Ammon's horn (tissue), 1 donor: ENCODE data around the gene COL27A1.
A peak's percentile ranks its signal among the peaks of the same experiment; 100 is the strongest.

Source experiments
- DNase-seq: peaks from one replicate; pipeline ENCODE4 v3.0.0-alpha.2; 2016; ENCODE audit warnings: low spot score

The COL27A1 gene

DNA sequence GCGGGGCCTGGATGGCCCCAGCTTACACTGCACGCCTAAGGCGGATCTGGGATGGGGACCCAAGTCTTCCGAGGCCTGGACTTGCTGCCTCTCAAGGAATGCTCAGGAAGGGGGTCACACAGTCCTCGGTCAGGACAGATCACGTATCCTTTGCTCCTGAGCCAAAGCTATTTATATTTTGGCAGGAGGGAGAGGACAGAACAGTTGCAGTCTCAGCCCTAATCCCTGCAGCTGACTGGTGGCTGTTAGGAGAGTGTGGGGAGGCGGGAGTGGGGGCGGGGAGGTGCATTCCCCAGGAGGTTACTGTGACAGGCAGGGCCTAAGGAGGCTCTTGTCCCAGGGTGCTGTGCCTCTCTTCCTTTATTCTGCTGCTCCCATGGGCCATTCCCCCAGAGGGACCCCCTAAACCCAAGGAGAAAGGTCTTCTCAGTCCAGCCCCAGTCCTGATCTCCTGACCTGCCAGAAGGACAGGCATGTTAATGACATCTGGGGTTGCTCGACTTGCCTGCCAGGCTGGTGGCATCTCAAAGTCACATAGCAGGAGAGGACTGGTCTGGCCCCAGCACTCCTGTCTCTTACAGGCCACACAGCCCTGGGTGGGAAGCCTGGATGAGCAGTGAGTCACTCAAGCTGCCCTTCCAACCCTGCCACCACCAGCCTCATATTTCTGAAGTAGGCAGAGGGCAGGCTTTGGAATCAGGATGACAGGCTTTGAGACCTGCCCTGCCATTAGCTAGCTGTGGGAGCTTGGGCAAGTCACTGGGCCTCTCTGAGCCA lies 51.9 kb downstream of the COL27A1 start:
- peak; percentile 30 for DNase-seq

DNA sequence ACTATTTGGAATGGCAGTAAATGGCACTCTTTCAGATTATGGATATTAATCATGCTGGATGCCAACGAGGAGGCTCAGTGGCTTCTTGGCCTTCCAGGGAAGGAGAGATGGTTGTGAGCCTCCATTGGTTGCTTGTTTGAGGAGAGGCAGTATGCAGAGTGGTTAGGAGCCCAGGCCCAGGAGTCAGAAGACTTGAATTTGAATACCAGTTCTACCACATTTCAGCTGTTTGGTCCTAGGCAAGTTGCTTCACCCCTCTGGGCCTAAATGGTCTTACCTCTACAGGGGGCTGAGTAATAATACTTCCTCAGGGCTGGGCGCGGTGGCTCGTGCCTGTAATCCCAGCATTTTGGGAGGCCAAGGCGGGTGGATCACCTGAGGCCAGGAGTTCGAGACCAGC lies 52.5 kb downstream of the COL27A1 start:
- no peak for DNase-seq

DNA sequence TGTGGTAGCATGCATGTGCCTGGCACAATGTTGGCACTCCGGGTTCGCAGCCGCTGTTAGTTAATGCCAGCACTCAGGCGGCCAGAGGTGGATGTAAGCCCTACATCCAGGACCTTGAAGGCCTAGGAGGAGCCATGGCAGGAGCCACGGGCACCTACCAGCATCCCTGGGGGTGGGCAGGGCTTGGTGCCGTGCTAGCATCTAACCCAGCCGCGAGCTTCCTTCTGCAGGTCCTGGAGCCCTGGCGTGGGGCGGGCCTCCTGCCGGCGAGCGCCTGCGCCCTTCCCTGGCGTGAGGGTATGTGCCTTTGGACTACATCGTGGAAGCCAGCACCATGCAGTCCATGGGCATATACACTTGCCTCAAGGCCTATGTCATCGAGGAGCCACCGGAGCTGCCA lies 53.8 kb downstream of the COL27A1 start:
- DNase-seq: no peak

DNA sequence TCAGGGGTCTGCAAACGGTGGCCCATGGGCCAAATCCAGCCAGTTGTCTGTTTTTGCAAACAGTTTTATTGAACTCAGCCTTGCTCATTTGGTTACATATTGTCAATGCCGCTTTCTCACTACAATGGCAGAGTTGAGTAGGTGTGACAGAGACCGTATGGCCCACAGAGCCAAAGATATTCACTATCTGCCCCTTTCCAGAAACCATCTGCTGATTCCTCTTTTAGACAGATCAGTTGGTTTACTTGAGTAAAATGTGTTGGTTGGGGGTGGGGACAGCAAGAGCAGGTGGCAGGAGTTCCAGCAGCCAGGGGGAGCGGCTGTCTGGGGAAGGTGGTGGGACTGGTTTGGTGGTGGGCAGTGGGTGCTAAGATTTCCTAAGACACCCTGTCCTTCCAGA lies 54.8 kb downstream of the COL27A1 start:
- peak; percentile 41 for DNase-seq

- DNase-seq: no peak
Observed at GRCh38 chr9:114210691-114211276, 55.4 kb downstream of the COL27A1 start.

DNA sequence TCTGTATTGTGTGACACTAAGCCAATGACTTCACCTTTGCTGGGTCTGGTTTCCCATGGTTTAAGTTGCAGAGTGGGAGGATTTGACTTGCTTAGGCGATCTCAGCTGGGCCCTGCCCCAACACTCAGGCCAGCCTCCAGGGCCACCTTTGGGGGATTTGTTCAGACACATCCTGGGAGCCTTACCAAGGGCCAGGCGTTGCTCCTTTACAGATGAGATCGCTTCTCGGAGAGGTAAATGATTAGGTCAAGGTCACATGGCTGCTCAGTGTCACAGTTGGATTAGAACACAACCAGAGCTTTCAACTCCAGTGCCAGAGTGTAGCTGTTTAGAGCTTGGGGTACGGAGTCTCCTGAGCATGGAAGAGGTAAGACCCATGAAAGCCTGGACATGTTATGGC lies 57.5 kb downstream of the COL27A1 start:
- DNase-seq: no peak

DNA sequence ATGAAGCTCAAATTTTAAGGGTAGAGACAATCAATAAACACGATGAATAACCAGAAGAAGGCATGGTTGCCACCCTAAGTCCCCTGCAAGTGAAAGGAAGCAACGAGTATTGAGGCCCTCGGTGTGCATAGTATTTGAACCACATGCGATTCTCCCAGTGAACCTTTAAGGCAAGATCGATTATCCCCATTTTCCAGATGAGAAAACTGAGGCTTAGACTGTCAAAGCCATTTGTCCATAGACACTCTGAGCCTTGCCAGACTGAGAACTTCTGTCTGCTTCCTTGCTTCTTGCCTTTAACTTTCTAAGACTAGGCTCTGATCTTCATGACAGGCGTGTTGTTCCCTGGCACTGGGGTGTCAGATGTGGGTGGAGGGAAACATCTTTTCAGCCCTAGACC lies 58.2 kb downstream of the COL27A1 start:
- DNase-seq: no peak

- DNase-seq: peak; percentile 39
Observed at GRCh38 chr9:114214181-114214580, 58.8 kb downstream of the COL27A1 start.

GRCh38 chr9:114214686-114215414 lies 59.5 kb downstream of the COL27A1 start:
- DNase-seq: no peak

DNA sequence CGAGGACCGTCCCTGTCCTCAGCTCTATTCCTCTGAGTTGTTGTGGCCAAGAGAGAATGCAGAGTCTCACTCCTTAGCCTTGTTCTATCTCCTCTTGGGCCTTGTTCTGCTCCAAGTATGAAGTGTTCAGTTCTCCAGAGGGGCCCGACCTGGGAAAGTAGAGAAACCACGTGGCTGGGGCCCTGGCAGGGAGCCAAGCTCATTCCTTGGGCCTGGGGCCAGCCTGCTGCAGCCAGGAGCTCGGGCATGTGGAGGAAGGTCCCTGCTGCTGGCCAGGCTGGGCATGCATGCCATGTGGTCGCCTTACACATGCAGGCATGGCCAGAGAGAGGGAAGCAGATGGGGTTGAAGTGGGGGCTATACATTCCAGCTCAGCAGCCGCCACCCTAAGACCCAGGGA lies 60.7 kb downstream of the COL27A1 start:
- peak; percentile 26 for DNase-seq

GRCh38 chr9:114216976-114217375 lies 61.6 kb downstream of the COL27A1 start:
- no peak for DNase-seq

GRCh38 chr9:114218264-114219120 lies 63.2 kb downstream of the COL27A1 start:
- DNase-seq: no peak

- no peak for DNase-seq
Observed at GRCh38 chr9:114220061-114220541, 64.8 kb downstream of the COL27A1 start.

DNA sequence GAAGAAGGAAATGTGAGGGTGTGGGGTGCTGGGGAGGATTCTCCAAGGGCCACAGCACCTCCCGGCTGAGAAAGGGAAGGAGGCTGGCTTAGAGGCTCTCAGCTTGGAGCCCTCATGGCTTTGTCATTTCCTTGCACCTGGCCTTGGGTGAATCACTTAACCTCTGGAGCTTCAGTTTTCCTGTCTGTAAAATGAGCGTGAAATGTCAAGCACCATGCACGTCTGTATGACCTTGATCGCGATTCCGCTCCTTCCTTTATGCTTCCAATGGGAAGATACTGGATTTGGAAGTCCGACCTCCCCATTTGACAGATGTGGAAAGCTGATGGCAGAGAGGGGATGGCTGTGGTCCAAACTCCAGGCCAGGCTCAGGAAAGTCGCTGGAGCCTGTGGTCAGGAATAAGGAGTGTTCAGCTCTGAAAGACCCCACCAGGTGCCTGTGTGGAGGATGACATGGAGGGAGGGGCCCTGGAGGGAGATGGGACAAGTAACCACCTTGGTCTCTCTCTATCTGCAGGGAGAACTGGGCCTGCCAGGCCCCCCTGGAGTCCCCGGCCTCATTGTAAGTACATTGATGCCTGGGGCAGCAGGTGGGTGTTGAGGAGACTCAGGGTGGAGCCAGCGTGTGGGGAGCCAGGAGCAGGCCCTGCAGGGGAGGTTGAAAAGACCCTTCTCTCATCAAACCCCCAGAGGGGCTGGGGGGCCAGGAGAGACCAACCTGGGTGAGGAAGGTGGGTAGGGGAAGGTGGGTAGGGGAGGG lies 66.5 kb downstream of the COL27A1 start:
- no peak for DNase-seq

GRCh38 chr9:114223564-114224246 lies 68.4 kb downstream of the COL27A1 start:
- DNase-seq: no peak

DNA sequence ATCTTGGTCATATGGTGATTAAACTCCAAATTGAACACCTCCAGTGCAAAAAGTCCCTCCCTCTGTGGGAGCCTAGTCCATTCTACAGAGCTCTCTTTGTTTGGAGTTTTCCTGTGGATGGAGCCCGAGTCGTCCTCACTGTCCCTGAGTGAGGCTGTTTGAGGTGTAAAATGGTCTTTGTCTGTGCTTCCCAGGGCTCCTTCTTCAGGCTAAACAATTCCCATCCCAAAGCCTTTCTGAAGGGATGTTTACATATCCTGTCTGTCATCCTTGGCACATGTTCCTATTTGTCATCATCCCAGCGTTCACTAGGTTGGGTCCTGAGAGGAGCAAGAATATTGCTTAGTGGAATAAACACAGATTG lies 68.9 kb downstream of the COL27A1 start:
- no peak for DNase-seq

DNA sequence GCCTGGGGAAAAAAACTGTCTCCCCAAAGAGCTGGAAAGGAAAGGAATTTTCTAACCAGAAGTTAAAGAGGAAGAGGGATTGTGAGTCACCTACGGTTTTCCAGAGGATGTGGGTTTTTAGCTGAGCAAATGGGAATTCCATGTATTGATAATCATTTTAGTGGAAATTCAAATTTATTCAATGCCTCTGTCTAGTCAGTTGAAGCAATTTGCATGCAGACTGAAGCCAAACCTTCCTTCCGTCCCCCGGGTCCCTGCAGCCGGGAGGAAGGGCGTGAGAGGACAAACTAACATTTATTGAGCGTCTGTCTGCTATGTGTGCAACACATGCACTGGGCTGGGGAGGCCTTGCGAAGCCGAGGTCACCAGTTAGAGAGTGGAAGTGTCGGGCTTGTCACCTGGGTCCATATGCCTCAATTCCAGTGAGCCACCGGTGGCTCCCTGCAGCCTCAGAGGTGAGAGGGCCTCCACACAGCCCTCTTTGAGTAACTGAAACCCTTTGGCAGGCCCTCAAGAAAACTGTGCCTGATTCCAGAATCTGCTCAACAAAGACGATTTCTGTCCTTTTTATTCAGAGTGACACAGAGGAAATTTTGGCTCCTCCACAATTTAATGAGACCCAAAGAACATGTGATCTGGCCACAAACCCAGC lies 70.3 kb downstream of the COL27A1 start:
- DNase-seq: no peak

GRCh38 chr9:114226246-114227055 lies 71.1 kb downstream of the COL27A1 start:
- DNase-seq: no peak

GRCh38 chr9:114227288-114228015 lies 72.1 kb downstream of the COL27A1 start:
- no peak for DNase-seq
